T-helper 9 cell (primary cell): Measurements from ENCODE around the gene MBTD1.

ENCODE experiments used
- DNase-seq: peaks from one replicate; pipeline ENCODE4 v3.0.0-alpha.2; 2020

MBTD1 gene

GRCh38 chr17:51142597-51142996 lies 117.3 kb downstream of the MBTD1 start:
- DNase-seq: no peak

DNA sequence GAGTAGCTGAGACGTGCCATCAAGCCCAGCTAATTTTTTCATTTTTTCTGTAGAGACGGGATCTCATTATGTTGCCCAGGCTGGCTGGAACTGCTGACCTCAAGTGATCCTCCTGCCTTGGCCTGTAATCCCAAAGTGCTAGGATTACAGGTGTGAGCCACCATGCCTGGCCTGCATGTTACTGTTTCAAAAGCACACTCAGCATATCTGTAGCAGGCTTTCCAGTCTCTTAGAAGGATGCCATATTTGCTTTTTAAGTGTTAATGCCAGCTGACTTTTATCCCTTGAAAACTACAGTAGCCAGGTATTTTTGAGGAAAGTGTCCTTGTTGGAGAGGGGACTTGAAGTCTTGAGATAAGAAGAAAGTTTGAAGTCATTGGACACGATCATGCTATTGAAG lies 123.9 kb downstream of the MBTD1 start:
- DNase-seq: no peak

DNA sequence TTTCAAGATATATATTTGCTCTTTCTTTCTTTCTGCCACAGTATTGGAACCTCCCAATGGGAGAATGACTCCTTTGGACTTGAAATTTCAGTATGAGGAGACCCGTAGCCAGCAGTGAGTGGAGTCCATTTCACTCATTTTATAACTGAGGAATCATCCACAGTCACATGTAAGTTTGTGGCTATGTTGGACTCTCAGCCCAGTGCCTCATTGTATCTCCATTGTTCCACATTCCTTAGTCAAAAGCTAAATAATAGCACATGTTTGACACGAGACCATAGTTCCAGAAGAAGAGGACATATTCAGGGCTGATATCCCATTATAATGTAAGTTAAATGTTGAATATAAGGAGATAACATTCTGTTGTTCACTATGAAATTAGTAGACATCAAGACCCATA lies 126.5 kb downstream of the MBTD1 start:
- no peak for DNase-seq

DNA sequence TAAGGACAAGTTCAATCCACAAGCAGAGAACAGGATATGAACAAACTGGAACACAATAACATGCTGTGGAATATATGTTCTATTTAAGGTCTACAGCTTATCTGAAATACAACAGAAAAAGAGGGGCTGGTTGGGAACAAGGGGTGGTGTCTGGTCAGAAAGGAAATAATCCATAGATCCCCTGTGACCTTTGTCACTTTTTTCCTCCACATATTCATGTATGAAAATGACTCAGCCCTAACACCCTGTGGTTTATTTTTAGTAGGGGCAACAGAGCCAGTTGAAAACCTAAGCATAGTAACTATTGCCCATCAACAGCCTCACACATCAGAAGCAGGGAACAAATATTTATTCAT lies 126.9 kb downstream of the MBTD1 start:
- DNase-seq: no peak

- no peak for DNase-seq
Measured at GRCh38 chr17:51128076-51128475, 131.8 kb downstream of the MBTD1 start.
